IPS-18c (cell line): ENCODE measurements around the gene COBLL1.

Experiments used
- H3K4me3 ChIP-seq: 2 replicates; pipeline ENCODE4 v1.7.0; 2013; ENCODE audit warnings: low read depth, mild to moderate bottlenecking, low read length, moderate library complexity; ENCODE audit not compliant: insufficient read depth
- H3K9me3 ChIP-seq: one replicate; pipeline ENCODE4 v1.6.1; 2013; ENCODE audit warnings: mild to moderate bottlenecking, low read length, moderate library complexity; ENCODE audit not compliant: control insufficient read depth, insufficient read depth

The COBLL1 gene

GRCh38 chr2:164841719-164842623 is at the start of gene COBLL1:
COBLL1 (minus strand) TSS chr2:164841823; CDS start chr2:164841196, 627 bp downstream.
- H3K4me3 ChIP-seq: peak within 1 kb of the TSS; percentile 86
- no peaks in the 10 kb centered on the region for H3K9me3 ChIP-seq

- Histone ChIP-seq H3K9me3 (no peaks in the 10 kb centered on the region), H3K4me3 (no peak overlapping the region)
Measured at GRCh38 chr2:164890544-164890943, 48.9 kb upstream of the COBLL1 start.

- H3K9me3 ChIP-seq: no peaks in the 10 kb centered on the region
- no peak overlapping the region for H3K4me3 ChIP-seq
Measured at GRCh38 chr2:164888592-164888991, 47.0 kb upstream of the COBLL1 start.

GRCh38 chr2:164887434-164888144 is 46.0 kb upstream of the COBLL1 start:
- no peaks in the 10 kb centered on the region for H3K9me3 ChIP-seq
- no peak overlapping the region for H3K4me3 ChIP-seq

GRCh38 chr2:164882276-164882675 is 40.7 kb upstream of the COBLL1 start:
- Histone ChIP-seq H3K4me3 (no peak overlapping the region), H3K9me3 (no peaks in the 10 kb centered on the region)

- Histone ChIP-seq H3K4me3 (no peak overlapping the region), H3K9me3 (no peaks in the 10 kb centered on the region)
Measured at GRCh38 chr2:164881524-164881923, 39.9 kb upstream of the COBLL1 start.

- no peaks in the 10 kb centered on the region for H3K9me3 ChIP-seq
Measured at GRCh38 chr2:164879901-164880535, 38.4 kb upstream of the COBLL1 start.

GRCh38 chr2:164877927-164878326 is 36.3 kb upstream of the COBLL1 start:
- Histone ChIP-seq H3K9me3 (no peaks in the 10 kb centered on the region), H3K4me3 (no peak overlapping the region)

More at GRCh38 chr2:164879901-164880535, 38.4 kb upstream of the COBLL1 start:
- no peak overlapping the region for H3K4me3 ChIP-seq

GRCh38 chr2:164877169-164877568 is 35.5 kb upstream of the COBLL1 start:
- H3K4me3 ChIP-seq: no peak overlapping the region
- no peaks in the 10 kb centered on the region for H3K9me3 ChIP-seq

GRCh38 chr2:164875334-164876205 is 33.9 kb upstream of the COBLL1 start:
- Histone ChIP-seq H3K4me3 (no peak overlapping the region), H3K9me3 (no peaks in the 10 kb centered on the region)

GRCh38 chr2:164873210-164873908 is 31.7 kb upstream of the COBLL1 start:
- no peak overlapping the region for H3K4me3 ChIP-seq
- no peaks in the 10 kb centered on the region for H3K9me3 ChIP-seq

- no peaks in the 10 kb centered on the region for H3K9me3 ChIP-seq
- H3K4me3 ChIP-seq: no peak overlapping the region
Measured at GRCh38 chr2:164871404-164871803, 29.8 kb upstream of the COBLL1 start.

GRCh38 chr2:164869420-164869772 is 27.8 kb upstream of the COBLL1 start:
- Histone ChIP-seq H3K4me3 (no peak overlapping the region), H3K9me3 (no peaks in the 10 kb centered on the region)

GRCh38 chr2:164868563-164869419 is 27.2 kb upstream of the COBLL1 start:
- no peak overlapping the region for H3K4me3 ChIP-seq

GRCh38 chr2:164867779-164868397 is 26.3 kb upstream of the COBLL1 start:
- Histone ChIP-seq H3K4me3 (no peak overlapping the region), H3K9me3 (no peaks in the 10 kb centered on the region)

More at GRCh38 chr2:164868563-164869419, 27.2 kb upstream of the COBLL1 start:
- no peaks in the 10 kb centered on the region for H3K9me3 ChIP-seq
